DOHH2 (cell line): ENCODE results near the gene MRM2.

Source experiments
- CTCF ChIP-seq: fragments of 200-600 bp; sonication (generic); IDR thresholded peaks from one replicate; pipeline ENCODE4 v1.5.1; 2014; ENCODE audit warnings: antibody characterized with exemption, mild to moderate bottlenecking, low read depth, low read length; ENCODE audit not compliant: poor library complexity, severe bottlenecking
- EZH2phosphoT487 ChIP-seq: fragments of 200-600 bp; sonication (generic); IDR thresholded peaks from 2 replicates; pipeline ENCODE4 v1.6.1; 2017; ENCODE audit warnings: borderline replicate concordance, mild to moderate bottlenecking, antibody characterized with exemption, low read length, moderate library complexity, mixed read lengths

GRCh38 chr7:2251381-2251780 lies 9.4 kb upstream of the MRM2 start:
- TF ChIP-seq CTCF: no peak
- no peak for TF ChIP-seq EZH2phosphoT487
